Kidney tubule cell (primary cell): ENCODE results near the gene FAM163B.

Source experiments
- DNase-seq: peaks from one replicate; pipeline ENCODE4 v3.0.0-alpha.2; 2018; ENCODE audit warnings: low spot score

Gene FAM163B

DNA sequence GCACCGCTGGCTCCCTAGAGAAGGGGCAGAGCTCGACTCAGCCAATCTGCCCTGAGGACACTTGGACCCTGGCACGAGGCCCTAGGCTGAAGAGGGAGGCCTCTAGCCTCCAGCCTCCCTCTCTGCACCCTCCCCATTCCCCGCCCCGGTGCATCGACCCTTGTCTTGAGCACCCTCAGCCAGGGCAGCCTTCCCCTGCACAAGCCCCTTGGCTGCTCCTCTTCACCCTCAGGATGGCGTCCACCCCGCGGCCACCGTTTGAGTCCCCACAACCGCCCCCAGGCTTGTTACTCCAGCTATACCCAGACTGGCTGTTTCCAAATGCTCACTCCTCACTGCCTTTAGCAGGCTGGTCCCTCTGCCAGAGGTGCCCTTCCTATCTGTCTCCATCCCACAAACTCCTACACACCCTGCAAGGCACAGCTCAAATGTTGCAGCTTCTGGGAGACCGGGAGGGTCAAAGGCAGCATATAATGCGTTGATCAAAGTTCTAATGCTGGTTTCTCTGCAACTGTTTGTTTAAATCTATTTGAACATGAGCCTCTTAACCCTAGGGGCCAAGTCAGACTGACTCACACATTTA, 6.5 kb upstream of the FAM163B start:
- no peak for DNase-seq

DNA sequence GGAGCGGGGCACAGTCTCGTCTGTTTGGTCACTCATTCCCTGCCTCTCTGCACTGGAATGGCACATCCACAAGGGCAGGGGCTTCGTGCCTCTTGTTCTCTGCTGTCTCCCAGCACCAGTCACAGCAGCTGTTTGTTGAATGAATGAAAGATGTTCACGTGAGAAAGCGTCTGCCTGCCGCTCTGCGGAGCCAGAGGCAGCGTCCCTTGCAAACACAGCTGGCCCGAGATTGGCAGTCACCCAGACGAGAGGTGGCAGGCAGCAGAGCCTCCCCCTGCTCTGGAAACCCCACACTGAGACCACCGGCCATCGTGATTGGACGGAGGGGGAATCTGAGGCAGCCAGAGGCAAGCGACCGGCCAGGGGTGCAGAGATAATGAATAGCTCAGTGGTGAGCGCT, 6.0 kb upstream of the FAM163B start:
- DNase-seq, result no peak

DNA sequence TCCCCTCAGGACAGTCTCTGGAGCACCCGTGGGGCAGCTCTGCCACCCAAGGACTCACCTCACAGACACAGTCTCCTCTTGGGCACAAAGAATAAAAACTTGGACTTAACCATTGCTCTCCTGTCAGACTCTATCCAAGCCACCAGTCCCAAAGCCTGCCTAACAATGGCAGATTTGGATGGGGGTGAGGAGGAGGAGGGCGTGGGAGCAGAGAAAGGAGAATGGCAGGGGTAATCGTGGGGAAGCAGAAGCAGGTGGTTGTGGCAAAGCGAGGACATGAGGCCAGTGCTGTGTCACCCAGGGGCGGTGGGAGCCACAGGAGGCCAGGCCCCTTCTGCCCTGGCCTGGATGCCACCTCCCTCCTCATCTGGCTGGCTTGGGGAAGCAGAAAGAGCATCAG, 5.5 kb upstream of the FAM163B start:
- no peak for DNase-seq

DNA sequence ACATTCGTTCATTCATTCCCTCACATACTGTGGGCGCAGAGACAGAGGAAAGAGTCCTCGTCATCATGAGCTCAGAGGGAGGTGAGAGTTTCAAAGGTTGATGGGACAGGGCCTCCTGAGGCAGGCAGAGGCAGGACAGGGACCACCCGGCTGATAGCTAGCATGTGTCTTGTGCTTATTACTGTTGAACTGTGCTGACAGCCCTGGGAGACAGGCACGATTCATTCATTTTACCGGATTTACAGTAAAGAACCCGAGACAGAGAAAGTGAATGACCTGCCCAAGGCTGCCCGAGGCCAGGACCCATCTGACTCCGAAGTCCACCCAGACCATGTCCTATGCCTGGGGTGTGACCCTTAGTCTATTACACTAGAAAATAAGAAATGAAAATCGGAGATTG, 4.9 kb upstream of the FAM163B start:
- no peak for DNase-seq

DNA sequence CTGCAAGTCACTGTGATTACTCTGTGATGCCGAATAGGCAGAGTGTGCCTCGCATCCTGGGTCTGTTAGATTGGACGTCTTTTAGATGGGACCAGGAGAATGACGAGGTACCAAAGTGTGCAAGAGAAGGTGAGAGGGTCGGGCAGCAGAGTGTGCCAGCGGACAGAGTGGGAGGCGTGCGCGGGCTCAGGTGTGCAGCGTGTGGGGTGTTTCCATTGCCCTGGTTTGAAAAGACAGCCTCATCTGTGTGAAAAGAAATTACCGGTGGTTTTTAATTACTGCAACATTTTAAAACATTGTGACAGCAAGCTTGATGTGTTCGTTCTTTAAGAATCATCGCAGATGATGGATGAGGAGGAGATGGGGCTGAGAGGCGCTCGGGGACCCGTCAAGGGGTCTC, 4.2 kb upstream of the FAM163B start:
- DNase-seq, result no peak

DNA sequence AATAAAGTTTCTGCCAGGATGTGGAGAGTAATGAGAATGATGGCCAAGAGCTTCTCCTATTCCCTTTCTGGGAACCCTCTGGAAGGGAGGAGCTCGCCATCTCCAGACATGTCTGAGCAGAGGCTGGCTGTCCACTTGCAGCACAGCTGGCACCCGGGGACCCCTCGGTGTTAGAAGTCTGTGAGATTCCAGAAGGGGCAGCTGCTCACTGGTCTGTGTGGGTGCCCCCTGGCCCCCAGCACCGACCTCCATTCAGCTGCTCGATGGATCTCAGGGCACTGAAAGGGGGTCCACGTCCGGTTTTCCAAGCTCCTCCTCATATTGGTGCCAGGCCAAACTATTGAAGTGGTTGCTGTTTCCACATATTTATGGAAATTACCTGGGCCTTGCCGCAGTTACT, 3.6 kb upstream of the FAM163B start:
- no peak for DNase-seq

DNA sequence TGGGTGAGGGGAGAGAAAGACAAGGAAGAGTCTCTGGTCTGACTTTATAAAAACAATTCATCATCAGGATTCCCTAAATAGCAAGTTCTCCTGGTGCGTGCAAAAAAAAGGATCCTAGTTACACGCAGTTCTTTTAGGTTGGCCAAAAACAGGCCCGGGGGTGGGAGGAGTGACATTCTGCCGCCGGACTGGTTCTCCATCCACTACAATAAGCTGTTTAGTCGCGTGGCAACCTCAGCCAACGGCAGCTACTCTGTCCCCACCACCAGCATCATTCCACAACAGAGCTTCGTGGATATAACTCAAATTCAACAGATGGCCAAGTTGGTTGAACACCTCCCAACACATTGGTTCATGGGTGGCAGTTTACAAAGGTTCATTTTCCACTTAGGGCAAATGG, 2.9 kb upstream of the FAM163B start:
- DNase-seq, result no peak

DNA sequence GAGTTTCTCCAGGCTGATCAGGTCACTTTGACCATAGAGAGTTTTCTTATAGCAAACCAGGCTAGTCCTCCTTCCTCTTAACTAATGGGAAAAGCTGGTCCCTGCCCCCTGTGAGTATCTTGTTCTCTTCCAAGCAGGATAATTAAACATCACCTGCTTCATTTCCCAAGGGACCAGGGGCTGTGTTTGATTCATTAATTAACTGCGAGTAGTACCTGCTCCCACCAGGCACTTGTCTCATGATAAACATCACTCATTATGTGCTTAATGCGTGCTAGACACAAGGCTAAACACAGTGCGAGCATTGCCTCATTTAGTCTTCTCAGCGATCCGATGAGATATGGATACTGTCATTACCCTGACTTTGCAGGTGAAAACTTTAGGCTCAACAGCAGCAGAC, 1.7 kb upstream of the FAM163B start:
- no peak for DNase-seq

DNA sequence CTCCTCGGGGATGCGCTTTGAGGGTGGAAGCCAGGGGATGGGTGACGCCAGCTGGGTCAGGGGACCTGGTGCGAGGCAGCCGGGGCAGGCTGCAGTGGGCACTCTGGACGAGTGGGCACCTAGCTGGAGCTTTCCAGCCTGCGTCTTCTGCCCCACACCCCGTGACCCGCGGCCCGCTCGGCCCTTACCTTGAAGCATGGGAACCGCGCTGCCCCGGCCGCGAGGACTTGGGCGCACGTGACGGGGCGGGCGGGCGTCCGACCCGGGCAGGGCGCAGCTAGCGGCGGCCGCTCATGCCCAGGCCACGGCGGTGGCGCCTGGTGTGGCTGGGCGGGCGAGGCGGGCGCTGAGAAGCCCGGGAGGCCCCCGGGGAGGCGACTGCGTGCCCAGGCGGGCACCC, 300 bp downstream of the FAM163B start:
- DNase-seq, result no peak

DNA sequence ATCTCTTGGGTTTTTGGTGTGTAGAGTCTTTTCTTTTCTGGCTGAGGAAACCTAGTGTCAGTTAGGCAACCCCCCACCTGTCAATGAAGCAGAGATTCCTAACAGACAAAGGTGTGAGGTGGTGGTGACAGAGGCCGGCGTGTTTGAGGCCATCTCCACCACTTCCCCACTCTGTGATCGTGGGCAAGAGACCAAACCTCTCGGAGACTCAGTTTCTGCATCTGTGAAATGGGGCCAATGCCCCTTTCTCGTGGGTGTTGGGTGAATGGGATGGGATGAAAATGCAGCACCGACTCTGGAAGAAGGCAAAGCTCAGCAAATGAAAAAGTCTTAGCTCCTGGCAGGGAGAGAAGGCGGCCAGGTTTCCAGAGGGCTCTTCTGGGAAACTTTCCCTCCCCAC, 807 bp downstream of the FAM163B start:
- DNase-seq, result no peak

DNA sequence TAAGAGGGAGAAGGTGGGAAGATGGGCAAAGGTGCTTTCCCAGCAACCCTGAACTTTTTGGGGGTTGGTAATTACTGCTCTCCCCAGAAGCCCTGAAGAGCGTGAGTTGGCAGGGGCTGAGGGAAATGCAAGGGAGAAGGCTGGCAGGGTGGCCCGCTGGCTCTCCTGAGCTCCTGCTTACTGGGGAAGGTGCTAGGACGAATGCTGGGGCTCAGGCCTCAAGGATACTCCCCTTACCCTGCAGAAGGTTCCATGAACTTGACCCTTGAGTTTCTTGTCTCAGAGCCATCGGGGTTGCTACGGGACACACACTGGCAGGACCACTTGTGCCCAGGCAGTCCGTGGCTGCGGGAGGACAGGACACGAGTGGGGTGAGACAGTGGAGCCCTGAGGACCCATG, 1.2 kb downstream of the FAM163B start:
- no peak for DNase-seq

DNA sequence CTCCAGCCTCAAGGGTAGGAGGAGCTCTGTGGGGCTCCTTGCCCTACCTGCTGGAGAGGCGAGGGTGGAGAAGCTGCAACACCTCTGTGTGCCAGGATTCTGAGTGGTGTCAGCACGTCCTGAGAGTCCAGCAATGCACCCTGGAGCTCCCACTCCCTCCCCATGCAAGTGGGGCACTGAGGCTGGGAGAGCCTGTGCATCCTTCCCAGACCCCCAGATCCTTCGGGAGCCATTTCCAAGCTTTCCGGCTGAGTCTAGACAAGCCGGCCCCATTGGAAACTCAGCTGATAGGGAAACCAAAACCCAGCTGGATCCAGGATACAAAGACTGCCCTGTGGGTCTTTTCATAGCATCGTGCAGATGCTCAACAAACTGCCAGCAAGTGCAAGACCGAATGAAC, 1.8 kb downstream of the FAM163B start:
- DNase-seq, result no peak

DNA sequence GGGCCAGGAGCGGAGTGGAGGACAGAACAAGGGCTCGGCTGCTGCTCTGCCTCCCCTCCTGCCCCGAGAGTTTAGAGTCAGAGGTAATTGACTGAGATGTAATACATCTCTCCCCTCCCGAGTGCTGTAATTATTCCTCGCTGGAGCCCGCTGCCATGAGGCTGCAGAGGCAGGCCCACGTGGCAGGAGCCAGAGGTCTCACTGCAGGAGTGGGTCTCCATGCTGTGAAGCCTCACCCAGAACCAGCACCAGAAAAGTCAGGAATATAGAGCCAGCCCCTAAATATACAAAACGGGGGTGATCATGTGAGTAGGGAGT, 2.5 kb downstream of the FAM163B start:
- no peak for DNase-seq

DNA sequence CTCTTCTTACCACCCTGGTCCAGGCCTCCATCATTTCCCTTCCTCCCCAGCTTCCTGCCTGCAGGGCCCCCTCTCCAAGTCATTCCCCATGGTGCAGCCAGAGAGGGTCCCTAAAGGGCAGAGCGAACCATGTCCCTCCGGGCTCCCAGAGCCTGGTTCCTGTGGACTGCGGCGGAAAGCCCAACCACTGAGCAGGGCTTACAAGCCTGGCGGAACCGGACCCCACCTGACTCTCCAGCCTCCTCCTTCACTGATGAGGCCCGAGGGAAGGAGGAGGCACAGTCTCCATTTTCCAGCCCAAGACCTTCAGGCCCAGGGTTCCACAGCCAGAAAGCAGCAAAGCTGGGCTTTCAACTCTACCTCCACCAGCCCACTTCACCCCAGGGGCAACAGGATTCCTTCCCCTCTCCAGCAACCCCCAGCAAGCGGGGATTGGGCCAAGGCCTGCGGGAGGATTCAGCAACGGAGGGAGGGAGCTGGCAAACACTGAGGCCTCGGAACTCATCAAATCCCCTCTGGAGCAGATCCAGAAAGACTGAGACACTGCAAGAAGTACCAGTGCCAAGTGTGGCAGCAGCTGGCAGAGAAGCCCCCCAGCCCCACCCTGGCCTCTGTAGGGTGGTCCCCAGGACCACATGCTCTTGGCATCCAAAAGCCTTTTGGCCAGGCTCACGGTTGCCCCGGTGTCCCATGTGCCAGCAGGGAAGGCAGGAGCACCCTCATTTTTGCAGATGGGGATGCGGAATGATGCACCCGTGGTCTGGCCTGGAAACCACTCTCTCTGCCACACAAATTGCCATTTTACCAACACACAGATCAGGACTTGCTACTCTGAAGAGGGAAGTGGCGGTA, 3.1 kb downstream of the FAM163B start:
- DNase-seq, result no peak

DNA sequence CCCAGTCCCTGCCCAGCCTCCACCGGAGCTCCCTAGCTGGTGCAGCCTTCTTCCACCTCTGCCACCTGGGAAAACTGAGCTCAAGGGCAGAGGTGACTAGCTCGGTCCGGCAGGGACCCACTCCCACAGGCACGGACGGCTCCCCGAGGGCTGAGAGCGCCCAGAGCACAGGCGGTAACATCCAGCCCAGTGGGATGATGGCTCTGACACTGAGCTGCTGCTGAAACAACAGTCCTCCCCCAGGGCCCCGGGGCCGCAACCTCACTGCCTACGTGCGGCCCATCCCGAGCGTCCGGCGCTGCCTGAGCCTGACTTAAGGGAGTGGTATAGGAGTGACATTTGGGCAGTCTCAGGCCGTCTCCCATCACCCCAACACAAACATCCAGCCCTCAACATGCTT, 3.7 kb downstream of the FAM163B start:
- DNase-seq, result no peak

DNA sequence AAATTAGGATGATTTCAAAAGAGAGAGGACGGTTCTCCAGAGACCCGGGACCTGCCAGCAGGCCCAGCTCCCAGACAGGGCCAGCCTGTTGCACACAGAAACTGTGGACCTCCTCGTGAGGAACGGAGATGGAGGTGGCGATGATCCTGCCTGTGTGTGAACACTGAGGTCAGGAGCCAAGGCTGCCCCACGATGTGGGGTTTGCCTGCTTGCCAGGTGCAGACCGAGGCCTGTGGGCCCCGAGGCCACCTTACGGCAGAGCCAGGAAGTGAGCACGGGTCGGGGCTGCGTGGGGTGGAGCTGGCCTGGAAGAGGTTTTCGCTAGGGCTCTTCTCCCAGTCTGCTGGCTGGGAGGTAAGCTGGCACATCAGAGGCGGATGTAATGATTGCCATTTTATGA, 4.3 kb downstream of the FAM163B start:
- no peak for DNase-seq

DNA sequence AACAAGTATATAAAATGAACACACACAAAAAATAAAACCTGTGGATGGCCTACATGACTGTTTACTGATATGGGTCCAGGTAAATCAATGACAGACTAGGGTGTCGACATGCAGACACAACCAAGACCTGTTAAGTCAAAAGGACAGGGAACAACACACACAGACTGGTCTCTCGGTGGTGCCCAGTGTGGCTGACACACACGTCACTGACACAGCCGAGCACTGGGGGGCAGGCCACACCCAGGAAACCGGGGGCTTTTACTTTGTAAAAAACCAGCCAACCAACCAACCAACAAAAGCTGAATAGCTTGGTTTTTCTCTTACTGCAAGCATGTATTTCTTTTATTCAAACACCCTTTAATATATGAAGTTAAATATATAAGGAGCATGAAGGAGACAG, 5.0 kb downstream of the FAM163B start:
- no peak for DNase-seq

DNA sequence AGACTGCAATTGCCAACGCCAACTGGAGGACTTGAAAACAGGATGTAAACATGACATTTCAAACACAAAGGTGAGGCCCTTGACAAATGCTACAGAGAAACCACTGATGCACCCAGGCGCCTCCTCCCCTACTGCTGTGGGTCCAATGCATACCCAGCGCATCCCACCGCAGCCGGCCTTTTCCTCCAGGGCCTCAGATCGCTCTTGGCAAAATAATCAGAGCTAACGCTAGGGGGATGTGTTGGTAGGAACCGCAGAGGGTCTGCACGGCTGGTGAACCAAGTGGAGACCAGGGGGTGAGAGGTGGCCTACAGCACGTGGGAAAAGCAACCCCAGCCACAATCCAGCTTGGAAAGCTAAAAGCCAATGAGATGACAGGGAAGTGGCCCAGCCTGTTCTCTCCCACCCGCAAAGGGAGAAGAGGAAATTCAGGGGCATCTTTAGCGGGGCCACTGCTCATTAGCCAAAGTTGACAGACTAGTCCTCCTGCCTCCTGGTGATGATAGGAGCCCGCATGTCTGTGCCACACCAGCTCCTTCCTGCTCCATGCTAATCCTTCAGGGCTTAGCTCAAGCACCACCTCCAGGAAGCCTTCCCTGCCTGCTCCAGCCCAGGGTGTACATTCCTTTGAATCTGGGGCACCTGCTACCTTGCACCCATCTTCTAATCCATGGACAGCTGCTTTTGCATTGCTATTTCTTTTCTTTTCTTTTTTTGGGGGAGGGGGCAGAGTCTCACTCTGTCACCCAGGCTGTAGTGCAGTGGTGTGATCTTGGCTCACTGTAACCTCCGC, 5.9 kb downstream of the FAM163B start:
- DNase-seq, result no peak

DNA sequence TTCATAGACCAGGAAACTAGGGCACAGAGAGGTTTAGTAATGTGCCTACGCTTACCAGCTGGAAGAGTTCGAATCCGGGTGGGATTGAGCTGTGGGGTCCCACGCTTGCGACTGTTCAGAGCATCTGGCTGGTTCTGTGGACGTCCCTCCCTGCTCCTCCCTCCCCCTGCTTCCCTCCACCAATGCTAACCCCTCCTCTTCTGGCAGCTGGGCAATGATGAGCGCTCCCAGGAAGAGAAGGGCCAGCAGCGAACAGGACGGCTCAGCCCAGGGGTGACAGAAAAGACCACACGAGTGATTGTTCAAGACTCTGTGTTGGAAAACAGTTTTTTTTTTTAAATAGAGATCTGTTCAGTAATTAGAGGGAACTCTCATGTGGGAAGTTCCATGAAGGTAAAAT, 6.9 kb downstream of the FAM163B start:
- no peak for DNase-seq

DNA sequence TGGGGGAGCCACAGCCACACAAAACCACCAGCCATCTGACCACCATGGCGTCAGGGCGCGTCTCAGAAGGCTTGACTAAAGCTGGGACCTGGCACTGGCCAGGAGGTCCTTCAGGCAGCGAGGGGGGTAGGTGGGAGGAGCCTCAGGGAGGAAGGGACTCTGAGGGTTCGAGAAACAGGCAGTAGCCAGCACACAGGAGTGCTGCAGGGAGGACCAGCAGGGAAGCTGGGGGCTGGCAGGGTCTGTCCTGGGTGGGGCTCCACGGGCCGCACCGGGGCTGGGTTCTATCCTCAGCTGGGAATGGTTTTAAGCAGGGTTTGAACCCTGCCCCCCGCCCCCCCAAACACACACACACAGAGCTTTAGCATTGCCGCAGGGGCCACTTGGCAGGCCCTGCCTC, 7.4 kb downstream of the FAM163B start:
- no peak for DNase-seq

DNA sequence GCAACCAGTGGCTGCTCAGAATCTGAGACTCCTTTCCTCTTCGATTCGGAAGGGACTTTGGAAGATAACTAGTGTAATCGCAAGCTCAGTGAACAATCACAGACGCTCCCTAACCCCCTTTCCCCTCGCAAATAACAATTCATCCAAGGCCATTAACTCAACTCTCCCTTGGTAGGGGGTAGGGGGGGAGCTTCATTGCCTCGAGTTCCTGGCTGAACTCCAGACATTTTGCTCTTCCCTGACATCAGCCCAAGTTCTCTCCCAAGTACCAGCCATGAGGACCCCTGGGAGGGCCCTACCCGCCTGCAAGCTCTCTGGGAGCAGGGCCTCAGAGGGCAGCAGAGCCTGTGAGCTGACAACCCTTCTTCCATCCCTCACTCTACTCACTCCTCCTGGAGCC, 8.4 kb downstream of the FAM163B start:
- no peak for DNase-seq

DNA sequence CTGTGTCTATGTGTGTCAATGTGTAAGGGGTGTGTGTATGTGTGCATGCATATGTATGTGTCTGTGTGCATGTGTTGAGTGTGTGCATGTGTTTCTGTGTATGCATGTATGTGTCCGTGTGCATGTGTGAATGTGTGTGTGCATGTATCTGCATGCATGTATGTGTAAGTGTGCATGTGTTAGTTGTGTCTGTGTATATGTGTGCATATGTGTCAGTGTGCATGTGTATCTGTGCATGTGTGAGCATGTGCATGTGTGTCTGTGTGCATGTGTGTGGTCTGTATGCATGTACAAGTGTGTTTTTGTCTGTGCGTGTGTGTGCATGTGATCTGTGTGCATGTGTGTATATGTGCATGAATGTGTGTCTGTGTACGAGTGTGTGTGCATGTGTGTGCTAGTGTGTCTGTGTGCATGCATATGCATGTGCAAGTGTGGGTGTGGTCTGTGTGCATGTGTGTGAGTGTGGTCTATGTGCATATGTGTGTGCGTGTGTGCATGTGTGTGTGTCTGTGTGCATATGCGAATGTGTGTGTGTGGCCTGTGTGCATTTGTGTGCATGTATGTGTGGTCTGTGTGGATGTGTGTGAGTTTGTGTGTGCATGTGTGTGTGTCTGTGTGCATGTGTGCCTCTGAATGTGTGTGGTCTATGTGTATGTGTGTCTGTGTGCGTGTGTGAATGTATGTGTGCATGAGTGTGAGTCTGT, 9.6 kb downstream of the FAM163B start:
- no peak for DNase-seq

DNA sequence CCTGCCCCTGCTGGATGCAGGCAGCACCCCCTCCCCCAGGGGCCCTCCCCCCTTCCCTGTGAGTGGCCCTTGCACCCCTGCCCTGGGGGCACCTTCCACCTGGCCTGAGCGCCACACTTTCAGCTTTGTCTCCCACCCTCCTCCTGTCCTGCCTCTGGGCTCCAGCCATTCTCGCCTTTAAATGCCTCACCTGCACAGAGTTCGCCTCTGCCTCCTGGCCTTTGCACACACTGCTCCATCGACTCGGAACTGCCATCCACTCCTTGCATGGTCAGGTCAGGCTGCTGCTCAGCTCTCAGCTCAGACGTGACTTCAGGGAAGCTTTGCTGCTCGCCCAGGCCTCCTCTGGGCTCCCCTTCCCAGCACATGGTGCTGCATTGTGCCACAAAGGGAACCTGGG, 10.2 kb downstream of the FAM163B start:
- DNase-seq, result no peak
